ENCODE data around the gene CLIC6.

CLIC6 gene

DNA sequence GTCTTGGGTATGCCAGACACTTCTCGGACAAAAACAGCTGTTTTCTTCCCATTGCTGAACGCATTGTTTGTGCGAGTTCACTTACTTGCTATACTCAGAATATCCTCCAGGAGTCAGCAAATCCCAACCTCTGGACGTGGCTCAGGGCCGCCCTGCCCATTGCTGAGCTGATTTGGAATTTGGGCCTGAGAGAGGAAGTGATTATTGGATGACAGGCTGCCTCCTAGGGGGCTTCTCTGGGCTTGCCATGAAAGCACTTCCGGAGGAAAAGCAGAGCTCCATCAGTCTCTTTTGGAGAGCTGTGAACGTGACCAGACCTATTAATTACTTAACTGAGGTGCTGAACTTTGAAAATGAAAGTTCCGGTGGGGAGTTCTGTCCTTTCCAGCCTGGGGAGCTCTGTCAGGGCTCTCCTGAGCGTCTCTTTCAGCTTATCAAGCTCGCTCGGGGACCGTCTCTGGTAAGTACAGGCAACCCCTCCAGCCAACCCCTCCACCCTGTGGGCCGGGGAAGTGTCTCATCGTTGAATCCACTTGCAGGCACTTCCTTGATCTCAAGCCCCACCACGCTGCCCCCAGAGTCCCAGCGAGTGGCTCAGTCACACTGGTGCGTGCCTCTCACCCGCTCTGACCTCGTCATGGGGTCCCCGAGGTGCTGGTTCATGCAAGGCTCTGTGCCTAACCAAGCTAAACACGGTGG is 76.9 kb downstream of the CLIC6 start:
- peak; percentile 57 for DNase-seq (ENCODE audit: low read depth, low spot score)
- H3K4me3 ChIP-seq (ENCODE audit: low read length), result no peak overlapping the region

DNA sequence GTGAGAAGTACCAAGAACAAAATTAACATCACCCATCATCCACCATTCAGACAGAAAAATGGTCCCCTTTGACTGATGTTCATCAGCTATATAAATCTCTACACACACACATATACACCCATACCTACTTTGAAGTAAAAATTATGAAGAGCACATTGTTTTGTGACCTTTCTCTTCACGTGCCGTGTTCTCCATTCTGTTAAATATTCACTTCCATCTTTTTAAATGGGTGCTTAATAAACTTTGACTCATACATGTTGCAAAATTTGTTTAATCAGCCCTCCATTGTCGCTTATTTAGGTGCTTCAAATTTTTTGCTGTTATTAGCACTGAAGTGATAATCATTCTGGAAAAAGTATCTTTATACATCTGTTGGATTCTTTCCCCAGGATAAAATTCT is 80.1 kb downstream of the CLIC6 start:
- H3K4me3 ChIP-seq (ENCODE audit: low read length), result no peak overlapping the region
- no peak for DNase-seq (ENCODE audit: low read depth, low spot score)

DNA sequence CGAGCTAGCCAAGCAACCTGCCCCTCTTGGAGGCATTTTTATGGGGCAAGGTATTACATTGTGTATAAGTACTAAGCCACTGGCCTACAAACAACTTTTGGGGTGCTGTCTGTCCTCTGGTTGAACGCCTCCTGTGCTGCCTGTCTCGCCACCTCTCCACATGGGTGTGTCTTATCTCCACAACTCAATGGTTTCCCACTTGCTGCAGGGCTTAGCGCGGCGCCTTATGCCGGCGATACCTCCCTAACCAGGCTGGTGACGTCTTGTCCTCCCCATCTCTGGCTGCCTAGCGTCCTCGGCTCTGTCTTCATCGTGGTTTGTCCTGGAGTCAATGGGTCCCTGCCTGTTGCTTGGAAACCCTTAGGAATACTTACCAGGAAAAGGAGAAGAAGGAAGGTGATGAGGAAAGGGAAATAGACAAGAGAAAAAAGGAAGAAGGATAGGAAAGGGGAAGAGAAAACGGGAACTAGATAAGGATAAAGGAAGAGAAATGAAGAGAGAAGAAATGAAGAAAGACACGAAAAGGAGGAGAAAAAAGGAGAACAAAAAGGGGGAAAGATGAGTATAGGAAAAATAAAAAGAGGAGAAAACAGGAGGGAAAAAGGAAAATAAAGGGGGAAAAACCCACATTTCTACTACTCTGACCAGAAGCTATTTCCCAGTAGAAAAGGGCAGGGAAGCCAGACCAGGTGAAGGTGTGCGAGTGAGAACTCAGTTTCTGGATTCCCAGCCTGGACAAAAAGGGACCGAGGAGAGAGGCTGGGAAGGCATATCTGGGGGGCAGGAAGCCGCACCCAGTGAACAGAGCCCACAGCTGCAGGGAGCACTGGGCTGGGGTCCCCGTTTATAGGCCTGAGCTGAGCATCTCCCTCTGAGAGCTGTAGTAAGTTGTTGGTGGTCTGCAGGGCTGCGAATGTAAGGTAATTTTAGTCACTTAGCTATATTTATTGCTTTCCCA is 86.2 kb downstream of the CLIC6 start:
- no peak overlapping the region for H3K4me3 ChIP-seq (ENCODE audit: low read length)
- no peak for DNase-seq (ENCODE audit: low read depth, low spot score)

DNA sequence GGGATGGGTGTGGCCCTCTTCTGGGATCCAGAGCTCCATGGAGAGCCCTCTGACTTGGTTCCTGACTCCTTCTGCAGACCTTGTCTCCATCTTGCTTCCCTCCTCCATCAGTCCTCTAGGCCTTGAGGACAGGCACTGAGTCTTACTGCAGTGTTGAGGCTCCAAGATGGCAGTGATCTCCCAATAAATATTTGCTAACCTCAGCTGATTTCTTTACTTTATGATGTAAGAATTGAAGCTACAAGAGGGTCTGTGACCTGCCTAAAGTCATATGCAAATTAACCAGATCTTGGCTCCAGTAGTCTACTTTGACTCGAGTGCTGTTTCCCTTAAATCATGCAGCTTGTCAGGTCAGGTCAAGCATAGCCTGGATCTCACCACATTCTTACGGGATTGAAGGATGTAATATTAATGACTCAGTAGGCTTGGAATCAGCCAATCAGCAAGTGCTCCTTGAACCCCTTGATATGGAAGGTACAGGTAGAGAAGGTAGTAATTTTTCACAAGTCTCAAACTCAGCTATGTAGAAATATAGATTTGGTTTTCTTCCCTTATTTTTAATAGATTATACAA is 93.0 kb downstream of the CLIC6 start:
- DNase-seq (ENCODE audit: low read depth, low spot score), result no peak

DNA sequence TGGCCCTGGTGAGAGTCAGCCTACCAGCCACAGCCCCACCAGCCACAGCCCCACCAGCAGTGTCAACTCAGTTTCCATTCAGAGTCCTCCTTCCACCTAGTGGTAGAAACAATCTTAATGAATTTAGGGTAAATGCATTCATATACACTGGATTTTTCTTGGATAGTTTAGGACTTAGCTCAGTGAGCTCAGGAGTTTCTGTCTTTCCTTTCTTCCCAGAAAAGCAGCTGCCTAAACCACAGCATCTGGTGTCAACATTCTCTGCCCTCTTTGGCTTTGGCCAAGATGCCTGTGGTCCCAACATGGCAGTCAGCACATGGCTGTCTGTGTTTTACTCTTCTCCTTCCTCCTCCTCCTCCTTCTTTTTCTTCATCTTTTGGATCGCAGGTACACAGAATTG is 94.0 kb downstream of the CLIC6 start:
- DNase-seq (ENCODE audit: low read depth, low spot score), result no peak
- no peak overlapping the region for H3K4me3 ChIP-seq (ENCODE audit: low read length)

More for the DNA sequence above, 93.0 kb downstream of the CLIC6 start:
- H3K4me3 ChIP-seq (ENCODE audit: low read length), result no peak overlapping the region

DNA sequence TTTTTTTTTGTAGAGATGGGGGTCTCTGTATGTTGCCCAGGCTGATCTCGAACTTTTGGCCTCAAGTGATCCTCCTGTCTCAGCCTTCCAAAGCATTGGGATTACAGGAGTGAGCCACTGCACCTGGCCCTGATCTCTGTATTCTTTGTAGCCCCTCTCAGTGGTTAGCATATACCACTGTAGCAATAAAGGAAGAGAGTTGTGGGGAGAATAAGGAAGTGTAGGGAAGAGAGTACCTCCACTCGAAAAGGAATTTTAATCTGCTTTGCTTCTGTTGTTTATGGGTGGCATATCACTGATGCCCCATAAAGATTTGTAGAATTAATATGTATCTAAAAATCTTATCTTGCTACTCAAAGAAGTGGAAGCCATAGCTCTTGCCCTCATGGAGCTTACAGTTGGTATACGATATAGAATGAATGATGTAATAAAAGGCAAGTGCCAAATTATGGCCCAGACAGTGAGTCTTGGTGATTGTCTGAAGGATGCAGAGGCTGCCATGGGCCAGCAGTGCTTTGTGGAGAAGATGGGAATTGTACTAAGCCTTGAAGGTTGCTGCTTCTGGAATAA is 96.0 kb downstream of the CLIC6 start:
- no peak for DNase-seq (ENCODE audit: low read depth, low spot score)
- H3K4me3 ChIP-seq (ENCODE audit: low read length), result no peak overlapping the region

DNA sequence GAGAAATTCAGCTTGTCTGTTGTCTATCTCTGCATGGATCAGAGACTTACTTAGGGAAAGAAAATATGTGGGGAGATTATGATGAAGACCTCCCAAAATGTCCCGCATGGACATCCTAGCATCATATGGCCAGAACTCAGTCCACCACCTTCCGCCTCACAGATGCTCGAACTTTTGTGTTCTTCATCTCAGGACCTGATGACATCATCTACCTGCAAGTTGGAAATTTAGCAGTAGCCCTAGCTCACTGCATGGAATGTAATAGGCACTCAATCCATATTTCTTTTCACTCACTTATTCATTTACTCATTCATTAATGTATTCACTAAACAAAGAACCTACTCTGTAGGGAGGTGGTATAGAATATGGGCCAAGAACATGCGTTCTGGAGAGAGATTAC is 96.8 kb downstream of the CLIC6 start:
- DNase-seq (ENCODE audit: low read depth, low spot score), result no peak
- H3K4me3 ChIP-seq (ENCODE audit: low read length), result no peak overlapping the region

DNA sequence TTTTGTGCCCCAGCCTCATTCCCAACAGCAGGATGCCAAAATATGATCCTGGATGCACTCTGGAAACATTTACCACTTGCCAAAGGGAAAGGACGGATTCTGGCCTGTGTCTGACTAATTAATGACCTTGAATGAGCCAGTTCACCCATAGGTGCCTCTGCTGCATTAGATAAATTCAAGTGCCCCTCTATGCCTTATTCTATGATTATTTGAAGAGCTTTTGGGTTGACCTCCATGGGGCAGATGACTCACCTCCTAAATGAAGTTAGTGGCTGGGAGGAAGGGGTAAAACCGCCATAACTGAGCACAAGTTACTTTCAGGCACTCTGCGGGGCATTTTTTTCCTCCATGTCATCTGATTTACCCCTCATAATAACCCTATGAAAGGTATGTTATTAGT is 98.1 kb downstream of the CLIC6 start:
- no peak for DNase-seq (ENCODE audit: low read depth, low spot score)
- H3K4me3 ChIP-seq (ENCODE audit: low read length), result no peak overlapping the region
